H9 (cell line): ENCODE results near the gene EIF3B. TPM values are rescaled to one million over a fixed set of nuclear protein-coding genes. Genes with fewer than 3 reads are reported as not detected.

Experiments used
- DNase-seq: peaks from one replicate; pipeline ENCODE4 v3.0.0-alpha.2; 2017
- H2AFZ ChIP-seq: one replicate; pipeline ENCODE4 v1.6.1; 2013; ENCODE audit warnings: mild to moderate bottlenecking, low read length, control low read depth, moderate library complexity
- H2AK5ac ChIP-seq: 2 replicates; pipeline ENCODE4 v1.6.1; 2013; ENCODE audit warnings: low read length, control low read depth, mixed read lengths; ENCODE audit not compliant: insufficient read length
- H2BK120ac ChIP-seq: one replicate; pipeline ENCODE4 v1.6.1; 2013; ENCODE audit warnings: low read depth, mild to moderate bottlenecking, low read length, control low read depth, inconsistent platforms; ENCODE audit not compliant: poor library complexity, severe bottlenecking
- H2BK12ac ChIP-seq: 2 replicates; pipeline ENCODE4 v1.6.1; 2013; ENCODE audit warnings: low read length, control low read depth, mixed read lengths, low read depth; ENCODE audit not compliant: insufficient read length
- H2BK15ac ChIP-seq: 2 replicates; pipeline ENCODE4 v1.6.1; 2013; ENCODE audit warnings: low read depth, low read length, control low read depth
- H2BK20ac ChIP-seq: one replicate; pipeline ENCODE4 v1.6.1; 2013; ENCODE audit warnings: low read depth, mild to moderate bottlenecking, low read length, control low read depth, inconsistent platforms; ENCODE audit not compliant: poor library complexity, severe bottlenecking
- H2BK5ac ChIP-seq: 2 replicates; pipeline ENCODE4 v1.6.1; 2013; ENCODE audit warnings: low read length, control low read depth, mixed read lengths; ENCODE audit not compliant: insufficient read length
- H3K14ac ChIP-seq: 2 replicates; pipeline ENCODE4 v1.6.1; 2013; ENCODE audit warnings: low read length, control low read depth; ENCODE audit not compliant: insufficient read depth
- H3K18ac ChIP-seq: 2 replicates; pipeline ENCODE4 v1.6.1; 2013; ENCODE audit warnings: low read depth, mild to moderate bottlenecking, mixed read lengths, low read length, control low read depth; ENCODE audit not compliant: insufficient read length
- H3K23ac ChIP-seq: 2 replicates; pipeline ENCODE4 v1.6.1; 2013; ENCODE audit warnings: low read length, control low read depth, mixed read lengths, low read depth; ENCODE audit not compliant: insufficient read length
- H3K23me2 ChIP-seq: 2 replicates; pipeline ENCODE4 v1.6.1; 2013; ENCODE audit warnings: low read depth, mild to moderate bottlenecking, mixed read lengths, low read length, control low read depth; ENCODE audit not compliant: insufficient read length, poor library complexity, severe bottlenecking
- H3K27ac ChIP-seq: 2 replicates; pipeline ENCODE4 v1.5.1; 2013; ENCODE audit warnings: low read length, control low read depth, mixed read lengths, low read depth; ENCODE audit not compliant: insufficient read length
- H3K27me3 ChIP-seq: 2 replicates; pipeline ENCODE4 v1.6.1; 2013; ENCODE audit warnings: low read length, control low read depth, inconsistent platforms; ENCODE audit not compliant: insufficient read depth
- H3K4ac ChIP-seq: 2 replicates; pipeline ENCODE4 v1.6.1; 2013; ENCODE audit warnings: low read depth, mild to moderate bottlenecking, control low read depth, inconsistent platforms, low read length, moderate library complexity
- H3K4me1 ChIP-seq: 2 replicates; pipeline ENCODE4 v1.6.1; 2013; ENCODE audit warnings: low read length, control low read depth, inconsistent platforms; ENCODE audit not compliant: insufficient read depth
- H3K4me2 ChIP-seq: 2 replicates; pipeline ENCODE4 v1.6.1; 2013; ENCODE audit warnings: low read length, control low read depth, mixed read lengths; ENCODE audit not compliant: insufficient read length, insufficient read depth
- H3K56ac ChIP-seq: 2 replicates; pipeline ENCODE4 v1.6.1; 2013; ENCODE audit warnings: low read depth, mild to moderate bottlenecking, mixed read lengths, low read length, control low read depth; ENCODE audit not compliant: insufficient read length
- H3K79me1 ChIP-seq: 2 replicates; pipeline ENCODE4 v1.6.1; 2013; ENCODE audit warnings: low read depth, mild to moderate bottlenecking, moderate library complexity, low read length, control low read depth, inconsistent platforms; ENCODE audit not compliant: insufficient read depth, poor library complexity, severe bottlenecking
- H3K79me2 ChIP-seq: 2 replicates; pipeline ENCODE4 v1.6.1; 2013; ENCODE audit warnings: low read length, control low read depth, inconsistent platforms; ENCODE audit not compliant: insufficient read depth
- H3K9ac ChIP-seq: 2 replicates; pipeline ENCODE4 v1.6.1; 2013; ENCODE audit warnings: low read length, control low read depth, mixed read lengths; ENCODE audit not compliant: insufficient read length; ENCODE audit errors: extremely low read depth
- H3K9me3 ChIP-seq: one replicate; pipeline ENCODE4 v1.6.1; 2013; ENCODE audit warnings: low read depth, low read length, inconsistent platforms; ENCODE audit not compliant: control insufficient read depth
- H3T11ph ChIP-seq: one replicate; pipeline ENCODE4 v1.6.1; 2013; ENCODE audit warnings: mild to moderate bottlenecking, low read length, control low read depth, inconsistent platforms
- H4K20me1 ChIP-seq: one replicate; pipeline ENCODE4 v1.6.1; 2013; ENCODE audit not compliant: control insufficient read depth, insufficient read length, insufficient read depth
- H4K5ac ChIP-seq: 2 replicates; pipeline ENCODE4 v1.6.1; 2013; ENCODE audit warnings: low read depth, mild to moderate bottlenecking, mixed read lengths, low read length, control low read depth; ENCODE audit not compliant: insufficient read length
- H4K8ac ChIP-seq: replicated peaks from 2 replicates; pipeline ENCODE4 v1.6.1; 2013; ENCODE audit warnings: low read length, control low read depth, mixed read lengths, low read depth; ENCODE audit not compliant: insufficient read length
- H4K91ac ChIP-seq: 2 replicates; pipeline ENCODE4 v1.6.1; 2013; ENCODE audit warnings: low read depth, mild to moderate bottlenecking, moderate library complexity, mixed read lengths, low read length, control low read depth; ENCODE audit not compliant: insufficient read length
- H3K27ac Mint-ChIP-seq, 3 experiments: 2 replicates in 2 of 3; 3 replicates in 1 of 3; pipeline ENCODE4 v1.8.0; 2020 to 2021; ENCODE audit warnings: mixed read lengths in 3 of 3, mild to moderate bottlenecking in 1 of 3, moderate library complexity in 1 of 3
- H3K27me3 Mint-ChIP-seq: 2 replicates; pipeline ENCODE4 v1.8.0; 2021; ENCODE audit warnings: low read depth, mild to moderate bottlenecking, moderate library complexity, mixed read lengths
- H3K36me3 Mint-ChIP-seq, 3 experiments: 2 replicates in 2 of 3; 3 replicates in 1 of 3; pipeline ENCODE4 v1.8.0; 2020 to 2021; ENCODE audit warnings: low read depth in 3 of 3, mixed read lengths in 3 of 3; ENCODE audit not compliant: insufficient read depth in 1 of 3
- H3K4me1 Mint-ChIP-seq, 2 experiments: 2 replicates each; pipeline ENCODE4 v1.8.0; 2020; ENCODE audit warnings: mixed read lengths in 2 of 2
- H3K4me3 Mint-ChIP-seq, 2 experiments: 2 replicates in 1 of 2; 3 replicates in 1 of 2; pipeline ENCODE4 v1.8.0; 2020 to 2021; ENCODE audit warnings: mild to moderate bottlenecking in 2 of 2, mixed read lengths in 2 of 2, moderate library complexity in 1 of 2
- H3K9me3 Mint-ChIP-seq, 2 experiments: 2 replicates in 1 of 2; 3 replicates in 1 of 2; pipeline ENCODE4 v1.8.0; 2020; ENCODE audit warnings: mild to moderate bottlenecking in 2 of 2, mixed read lengths in 2 of 2, moderate library complexity in 1 of 2
- CTCF ChIP-seq: fragments of 200-600 bp; sonication (generic); conservative IDR thresholded peaks from 3 replicates; pipeline ENCODE4 v1.8.0; 2021; ENCODE audit warnings: antibody characterized with exemption, mild to moderate bottlenecking
- WGBS: extraction: QIAGEN DNeasy Blood & Tissue Kit; methylation state at CpG from one replicate; pipeline ENCODE4 v1.1.7; 2013; ENCODE audit warnings: missing lambda C conversion rate, low lambda C conversion rate, mixed read lengths; ENCODE audit not compliant: insufficient read length; ENCODE audit errors: extremely low coverage; 5-methylcytosine and 5-hydroxymethylcytosine counted together
- total RNA-seq: library from RNA; stranded (reverse); gene quantifications from 2 replicates; pipeline ENCODE4 v1.2.1, GENCODE V29; 2021

EIF3B gene
- total RNA-seq, 1 experiment from 2014 or later, result 337 TPM

- H4K8ac ChIP-seq, result no peak overlapping the region
- no peak overlapping the region for H4K91ac ChIP-seq
- H3K9me3 ChIP-seq, result no peaks in the 10 kb centered on the region
- no peaks in the 10 kb centered on the region for H4K20me1 ChIP-seq
- H3K4me2 ChIP-seq, result no peak overlapping the region
- H3K36me3 Mint-ChIP-seq, result no peaks in the 10 kb centered on the region; a peak in 3 of 7 replicates
- no peak overlapping the region for H2AFZ ChIP-seq
- H3K9me3 Mint-ChIP-seq, result no peaks in the 10 kb centered on the region; a peak in 1 of 5 replicates
- H3K23ac ChIP-seq, result no peak overlapping the region
- peaks cover 2% of the 10 kb centered on the region; the same call in 1 of the 2 replicates for H3K79me2 ChIP-seq
- H3K79me1 ChIP-seq, result peaks cover 6% of the 10 kb centered on the region
- H3K14ac ChIP-seq, result no peak overlapping the region
- H3K56ac ChIP-seq, result no peak overlapping the region
- no peak overlapping the region for H2AK5ac ChIP-seq
- H2BK5ac ChIP-seq, result no peak overlapping the region
- H2BK15ac ChIP-seq, result no peak overlapping the region
- DNase-seq, result no peak
- no peaks in the 10 kb centered on the region for H3K4me1 ChIP-seq
- H3K27me3 ChIP-seq, result no peaks in the 10 kb centered on the region
- H3K18ac ChIP-seq, result no peak overlapping the region
- no peak overlapping the region for H3T11ph ChIP-seq
- peaks cover 11% of the 10 kb centered on the region for H3K23me2 ChIP-seq
- WGBS, result 100% methylated on average over 3 of the region's 10 CpGs
- no peak overlapping the region for H2BK120ac ChIP-seq
- H2BK12ac ChIP-seq, result no peak overlapping the region
- H3K27ac ChIP-seq, result no peak overlapping the region
- H2BK20ac ChIP-seq, result no peak overlapping the region
- no peak overlapping the region for H4K5ac ChIP-seq
- H3K4me3 Mint-ChIP-seq, result peak overlapping the region; percentile 74 to 83
- peaks cover 1% of the 10 kb centered on the region; the same call in 1 of the 2 replicates for H3K27me3 Mint-ChIP-seq
- H3K9ac ChIP-seq, result no peak overlapping the region
- no peak overlapping the region for H3K4ac ChIP-seq
- peak overlapping the region in 1 of 3 experiments; percentile 9; a peak in 1 of 7 replicates for H3K27ac Mint-ChIP-seq
- H3K4me1 Mint-ChIP-seq, result peaks cover 35 to 43% of the 10 kb centered on the region in 2 experiments
- TF ChIP-seq CTCF, result no peak
Observed at GRCh38 chr7:2405201-2405600, 50.6 kb downstream of the EIF3B start.
